NCI-H82 (cell line): Measurements from ENCODE around the gene ENAH.
"Not testable (repeated sequence)": the region's sequence is repeated elsewhere in the genome, so short reads cannot be mapped to it uniquely, and the experiment has no call there.

Source experiments
- DNase-seq: peaks from one replicate; lab custom pipeline; 2025; lab: John Stamatoyannopoulos, UW

The ENAH gene

DNA sequence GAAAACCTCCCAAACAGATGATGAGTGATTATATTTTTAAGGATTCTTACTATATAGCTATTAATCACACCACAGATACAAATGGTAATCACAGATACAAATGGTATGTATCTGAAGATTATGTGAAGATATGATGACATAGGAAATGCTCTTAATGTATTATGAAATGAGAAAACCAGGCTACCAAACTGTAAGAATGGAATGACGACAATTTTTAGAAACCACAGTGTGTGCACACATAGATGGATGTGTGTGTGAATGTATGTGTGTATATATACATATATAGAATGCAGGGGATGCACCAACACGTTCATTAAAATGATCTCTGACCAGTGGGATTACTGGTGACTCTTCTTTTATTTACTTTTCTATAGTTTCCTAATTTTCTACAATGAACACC is 21.5 kb upstream of the ENAH start:
- DNase-seq: no peak

DNA sequence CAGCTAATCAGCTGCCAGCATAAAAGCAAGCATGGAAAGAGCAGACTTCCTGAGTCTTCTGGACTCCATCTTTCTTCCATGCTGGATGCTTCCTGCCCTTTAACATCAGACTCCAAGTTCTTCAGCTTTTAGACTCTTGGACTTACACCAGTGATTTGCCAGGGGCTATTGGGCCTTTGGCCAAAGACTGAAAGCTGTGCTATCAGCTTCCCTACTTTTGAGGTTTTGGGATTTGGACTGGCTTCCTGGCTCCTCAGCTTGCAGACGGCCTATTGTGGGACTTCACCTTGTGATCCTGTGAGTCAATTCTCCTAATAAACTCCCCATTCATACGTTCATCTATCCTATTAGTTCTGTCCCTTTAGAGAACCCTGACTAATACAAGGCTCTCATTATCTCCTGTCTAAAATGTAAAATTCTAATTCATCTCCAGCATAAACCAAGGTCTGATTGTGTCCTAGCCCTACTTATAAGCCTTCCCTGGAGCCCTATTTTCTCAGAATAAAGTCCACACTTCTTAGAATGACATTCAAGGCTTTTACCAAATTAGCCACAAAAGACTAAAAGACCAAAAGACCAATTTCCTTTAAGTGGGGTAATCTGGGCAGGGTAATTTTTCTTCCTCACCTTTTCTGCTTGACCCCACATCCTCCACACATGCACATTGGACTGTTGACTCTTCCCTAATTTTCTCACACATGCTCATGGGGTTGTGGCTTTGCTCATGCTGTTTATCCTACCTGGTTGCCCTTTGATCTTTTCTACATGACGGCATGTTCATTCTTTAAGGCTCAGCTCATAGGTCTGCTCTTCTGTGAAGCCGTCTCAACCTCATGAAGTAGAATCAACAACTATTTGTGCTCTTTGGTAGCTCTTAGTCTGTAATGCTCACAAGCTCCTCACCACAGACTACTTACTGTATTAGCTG is 18.1 kb upstream of the ENAH start:
- DNase-seq: no peak

DNA sequence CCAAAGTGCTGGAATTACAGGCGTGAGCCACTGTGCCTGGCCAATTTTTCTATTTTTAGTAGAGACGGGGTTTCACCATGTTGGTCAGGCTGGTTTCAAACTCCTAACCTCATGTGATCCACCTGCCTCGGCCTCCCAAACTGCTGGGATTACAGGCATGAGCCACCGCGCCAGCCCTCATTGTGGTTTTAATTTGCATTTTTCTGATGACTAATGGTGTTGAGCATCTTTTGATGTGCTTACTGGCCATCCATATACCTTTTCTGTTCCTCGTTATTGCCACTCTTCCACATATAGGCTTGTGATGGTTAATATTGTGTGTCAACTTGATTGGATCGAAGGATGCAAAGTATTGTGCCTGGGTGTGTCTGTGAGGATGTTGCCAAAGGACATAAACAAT is 17.4 kb upstream of the ENAH start:
- DNase-seq: no peak

DNA sequence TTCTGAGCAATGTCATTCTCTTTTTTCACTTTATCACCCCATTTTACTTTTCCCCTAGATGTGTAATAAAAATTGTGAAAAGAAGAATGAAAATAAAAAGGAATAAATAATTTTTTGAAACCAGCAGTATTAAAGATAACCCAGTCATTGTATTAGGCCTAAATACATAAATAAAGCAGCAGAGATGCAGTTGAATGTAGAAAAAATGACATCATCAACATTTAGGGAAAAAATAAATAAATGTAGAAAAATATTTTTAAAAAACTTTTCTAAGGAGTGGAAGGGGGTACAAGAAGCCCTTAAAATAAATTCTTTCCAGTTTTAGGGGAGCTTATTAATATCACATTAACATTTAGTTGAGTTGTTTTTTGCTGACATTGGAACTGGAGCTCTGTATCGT is 15.3 kb upstream of the ENAH start:
- no peak for DNase-seq

DNA sequence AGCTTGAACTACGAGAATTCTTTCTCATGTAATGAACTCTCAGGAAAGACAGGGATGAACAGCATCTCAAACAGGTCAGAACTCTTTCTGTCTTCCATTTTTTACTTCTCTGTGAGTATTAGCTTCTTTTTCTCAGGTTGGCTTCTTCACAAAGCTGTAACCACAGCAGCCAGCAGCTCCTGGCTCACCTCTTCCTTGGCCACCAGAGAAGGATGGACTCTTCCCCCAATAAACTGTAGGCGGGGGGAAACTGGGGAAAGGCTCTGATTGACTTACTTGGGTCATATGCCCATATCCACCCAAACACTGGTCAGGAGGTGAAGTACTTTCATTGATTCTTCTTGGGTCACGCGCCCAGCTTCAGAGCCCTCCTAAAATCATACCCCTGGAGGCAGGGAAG is 14.4 kb upstream of the ENAH start:
- no peak for DNase-seq

DNA sequence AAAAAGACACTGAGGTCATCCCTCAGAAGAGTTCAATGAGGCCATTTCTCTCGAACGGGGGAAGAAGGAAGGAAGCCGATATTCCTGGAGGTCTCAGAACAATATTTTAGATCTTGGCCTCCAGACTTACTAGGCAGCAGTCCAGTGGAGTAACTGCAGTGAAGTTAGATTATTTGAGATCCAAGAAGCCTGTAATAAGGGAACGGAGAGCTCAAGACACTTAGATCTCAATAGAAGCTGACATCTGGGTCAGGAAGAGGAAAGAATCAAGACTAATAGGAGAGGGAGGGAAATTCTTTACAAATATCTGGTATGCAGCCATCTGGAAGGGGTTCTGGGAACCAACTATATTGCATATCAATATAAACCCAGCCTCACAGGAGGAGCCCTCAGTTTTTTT is 13.6 kb upstream of the ENAH start:
- no peak for DNase-seq

DNA sequence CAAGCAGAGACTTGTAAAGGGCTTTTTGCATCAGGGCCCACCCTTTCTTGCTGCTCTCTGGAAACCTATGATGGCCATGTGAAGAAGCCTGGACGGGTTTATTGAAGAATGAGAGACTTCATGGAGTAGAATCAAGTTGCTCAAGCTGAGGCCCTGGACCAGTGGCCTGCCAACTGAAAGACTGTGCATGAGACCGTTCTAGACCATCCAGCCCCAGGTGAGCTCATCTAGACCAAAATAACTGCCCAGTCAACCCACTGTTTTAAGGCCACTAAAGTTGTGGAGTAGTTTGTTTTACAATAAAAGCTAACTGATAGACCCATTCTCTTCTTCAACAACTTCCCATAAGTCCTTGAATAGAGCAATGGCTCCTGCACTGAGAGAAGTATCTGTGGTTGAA is 11.8 kb upstream of the ENAH start:
- no peak for DNase-seq

DNA sequence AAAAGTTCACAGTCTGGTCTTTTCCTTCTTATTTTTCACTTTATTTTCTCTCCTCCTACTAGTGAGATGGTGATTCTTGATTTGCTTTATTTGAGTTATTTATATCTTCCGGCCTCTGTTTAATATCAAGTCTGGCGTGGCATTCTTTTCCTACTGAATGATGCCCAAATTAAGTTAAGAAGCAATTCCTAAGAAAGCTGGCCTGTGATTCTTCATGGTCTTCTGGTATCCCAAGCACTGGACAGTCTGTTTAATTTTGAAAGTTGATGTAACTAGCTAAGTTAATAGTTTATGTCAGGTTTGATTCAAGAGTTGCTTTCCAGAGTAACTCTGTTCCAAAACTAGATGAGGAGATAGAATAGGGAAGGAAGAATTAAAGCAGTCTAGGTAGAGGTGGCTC is 9.2 kb upstream of the ENAH start:
- no peak for DNase-seq

DNA sequence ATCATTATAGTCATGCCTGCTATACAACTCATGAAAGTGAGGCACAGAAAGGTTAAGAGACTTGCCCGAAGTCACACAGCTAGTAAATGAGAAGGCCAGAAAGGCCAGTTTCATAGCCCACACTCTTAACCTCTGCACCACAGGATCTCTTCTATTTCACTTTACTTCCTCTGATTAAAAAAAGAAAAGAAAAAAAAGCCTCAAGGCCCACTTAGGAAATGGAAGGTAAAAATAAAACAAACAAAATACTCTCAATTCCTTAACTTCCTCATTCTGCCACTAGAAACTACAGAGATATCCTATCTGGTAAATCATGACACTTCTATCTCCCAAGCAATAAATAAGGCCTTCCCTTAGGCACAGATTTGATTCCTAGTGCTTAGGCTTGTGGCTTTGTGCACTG is 7.6 kb upstream of the ENAH start:
- no peak for DNase-seq

DNA sequence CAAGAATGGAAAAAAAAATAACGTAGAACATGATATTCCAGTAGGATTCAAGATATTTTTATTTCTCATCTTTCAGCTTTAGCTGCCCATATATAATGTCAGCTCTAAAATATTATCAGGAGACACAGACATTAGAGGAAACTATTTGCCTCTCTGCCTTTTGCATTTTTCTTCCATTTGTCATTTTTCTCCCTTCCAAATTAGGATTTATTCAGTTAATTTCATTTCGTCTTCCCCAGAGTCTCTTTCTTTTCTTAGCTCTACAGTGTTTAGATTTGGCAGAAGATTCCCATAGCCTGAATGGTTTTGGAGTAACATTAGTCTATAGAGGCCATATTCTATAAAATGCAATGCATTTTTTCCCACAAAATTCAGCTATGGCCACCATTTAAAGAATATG is 5.1 kb upstream of the ENAH start:
- no peak for DNase-seq

DNA sequence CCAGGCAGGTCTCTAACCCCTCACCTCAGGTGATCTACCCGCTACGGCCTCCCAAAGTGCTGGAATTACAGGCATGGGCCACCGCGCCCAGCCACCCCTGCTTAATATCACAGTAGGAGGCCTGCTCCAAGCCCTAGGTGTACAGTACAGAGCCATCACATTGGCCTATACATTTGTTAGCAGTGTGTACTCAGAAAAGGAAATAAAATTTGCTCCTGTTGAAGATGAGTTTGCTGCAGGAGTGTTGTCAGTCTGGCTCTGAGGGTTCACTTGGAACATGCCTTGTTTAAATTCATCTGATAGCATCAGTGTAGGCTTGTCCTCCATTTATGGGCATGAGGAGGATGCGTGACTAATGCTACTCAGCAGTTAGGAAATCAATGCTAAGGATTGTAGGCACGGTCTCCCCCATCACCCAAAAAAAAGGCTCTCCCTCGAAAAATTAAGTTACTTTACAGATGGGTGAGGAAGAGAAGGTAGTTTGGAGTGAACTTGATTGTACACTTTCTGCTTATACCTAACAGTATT is 4.6 kb upstream of the ENAH start:
- no peak for DNase-seq

DNA sequence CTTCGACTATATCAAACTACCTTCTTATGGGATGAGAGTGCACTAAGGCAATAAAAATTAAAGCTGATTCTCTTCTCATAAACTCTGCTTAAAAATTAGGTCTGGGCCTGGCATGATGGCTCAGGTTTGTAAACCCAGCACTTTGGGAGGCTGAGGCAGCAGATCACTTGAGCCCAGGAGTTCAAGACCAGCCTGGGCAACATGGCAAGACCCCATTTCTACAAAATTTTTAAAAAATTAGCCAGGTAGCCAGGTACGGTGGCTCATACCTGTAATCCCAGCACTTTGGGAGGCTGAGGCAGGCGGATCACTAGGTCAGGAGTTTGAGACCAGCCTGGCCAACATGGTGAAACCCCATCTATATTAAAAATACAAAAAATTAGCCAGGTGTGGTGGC is 3.3 kb upstream of the ENAH start:
- DNase-seq: not testable (repeated sequence)

DNA sequence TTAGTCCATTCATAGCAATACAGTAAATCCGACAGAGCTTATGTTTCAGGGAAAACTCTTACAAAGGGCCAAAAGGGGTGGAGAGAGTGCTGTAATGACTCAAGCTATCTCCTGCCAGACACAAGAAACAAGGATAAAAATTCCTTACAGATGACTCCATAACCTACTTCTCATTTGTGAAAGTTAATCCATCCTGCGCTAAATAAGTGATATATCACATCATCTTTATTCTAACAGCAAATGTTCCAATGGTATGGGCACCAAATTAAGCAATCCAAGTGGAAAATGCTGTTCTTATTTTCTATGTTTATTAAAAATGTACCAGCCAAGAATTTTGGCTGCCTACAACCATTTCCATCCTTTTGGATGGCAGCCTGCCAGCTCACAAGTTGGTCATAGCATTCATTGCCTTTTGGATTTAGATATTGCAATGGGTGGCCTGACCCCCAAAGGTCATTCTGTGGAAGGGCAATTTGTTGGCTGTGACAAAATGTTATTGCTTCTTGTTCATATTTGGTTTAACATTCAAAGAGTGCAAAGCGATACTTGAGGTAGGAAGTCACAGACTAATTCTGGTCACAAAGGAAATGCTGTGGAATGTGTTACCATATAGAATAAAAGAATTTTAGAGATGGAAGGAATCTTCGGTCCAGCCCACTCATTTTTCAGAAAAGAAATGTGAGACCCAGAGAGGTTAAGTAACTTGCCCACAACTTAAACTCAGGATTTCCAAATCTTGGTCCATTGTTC is 2.8 kb upstream of the ENAH start:
- DNase-seq: peak; percentile 34

DNA sequence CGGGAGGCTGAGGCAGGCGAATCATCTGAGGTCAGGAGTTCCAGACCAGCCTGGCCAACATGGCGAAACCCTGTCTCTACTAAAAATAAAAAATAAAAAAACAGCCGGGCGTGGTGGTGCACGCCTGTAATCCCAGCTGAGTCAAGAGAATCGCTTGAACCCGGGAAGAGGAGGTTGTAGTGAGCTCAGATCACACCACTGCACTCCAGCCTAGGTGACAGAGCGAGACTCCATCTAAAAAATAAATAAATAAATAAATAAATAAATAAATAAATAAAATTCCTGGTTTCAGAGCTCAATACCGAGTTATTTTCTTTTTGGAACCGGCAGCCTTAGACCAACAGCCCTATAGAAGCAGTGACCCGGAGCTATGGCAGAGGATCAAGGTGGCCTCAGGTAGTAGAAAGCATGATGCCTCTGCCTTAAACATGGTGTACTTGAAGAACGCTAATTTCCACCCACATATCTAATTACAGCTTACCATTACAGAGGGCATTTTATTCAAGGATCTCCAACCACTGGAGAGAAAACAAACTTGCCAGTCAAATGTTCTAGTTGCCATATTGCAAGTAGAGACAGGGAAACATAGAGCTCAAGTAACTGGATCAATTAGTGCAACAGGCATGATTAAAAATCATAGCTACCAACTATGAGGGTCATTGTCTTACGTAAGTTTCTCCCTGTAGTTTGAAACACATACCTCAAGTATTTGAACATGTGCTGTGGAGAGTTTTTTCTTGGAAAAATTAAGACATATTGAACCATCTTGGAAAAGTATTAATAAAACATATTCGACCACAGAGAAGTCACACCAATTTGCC is 2.0 kb upstream of the ENAH start:
- DNase-seq: no peak

DNA sequence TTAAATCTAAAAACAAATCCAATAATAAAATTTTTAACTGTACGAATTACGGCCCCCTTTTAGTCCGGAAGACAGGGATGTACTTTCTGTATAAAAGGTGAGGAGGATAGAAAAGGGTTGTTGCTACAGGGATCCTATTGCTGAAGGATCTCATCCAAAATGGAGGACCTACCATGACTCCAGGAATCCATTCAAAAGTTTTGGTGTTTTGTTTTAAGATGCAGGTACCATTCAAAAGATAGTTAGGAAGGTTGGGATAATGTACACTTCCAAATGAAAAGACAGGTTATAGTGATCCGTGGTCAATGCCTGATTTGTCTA is 1.3 kb upstream of the ENAH start:
- no peak for DNase-seq

DNA sequence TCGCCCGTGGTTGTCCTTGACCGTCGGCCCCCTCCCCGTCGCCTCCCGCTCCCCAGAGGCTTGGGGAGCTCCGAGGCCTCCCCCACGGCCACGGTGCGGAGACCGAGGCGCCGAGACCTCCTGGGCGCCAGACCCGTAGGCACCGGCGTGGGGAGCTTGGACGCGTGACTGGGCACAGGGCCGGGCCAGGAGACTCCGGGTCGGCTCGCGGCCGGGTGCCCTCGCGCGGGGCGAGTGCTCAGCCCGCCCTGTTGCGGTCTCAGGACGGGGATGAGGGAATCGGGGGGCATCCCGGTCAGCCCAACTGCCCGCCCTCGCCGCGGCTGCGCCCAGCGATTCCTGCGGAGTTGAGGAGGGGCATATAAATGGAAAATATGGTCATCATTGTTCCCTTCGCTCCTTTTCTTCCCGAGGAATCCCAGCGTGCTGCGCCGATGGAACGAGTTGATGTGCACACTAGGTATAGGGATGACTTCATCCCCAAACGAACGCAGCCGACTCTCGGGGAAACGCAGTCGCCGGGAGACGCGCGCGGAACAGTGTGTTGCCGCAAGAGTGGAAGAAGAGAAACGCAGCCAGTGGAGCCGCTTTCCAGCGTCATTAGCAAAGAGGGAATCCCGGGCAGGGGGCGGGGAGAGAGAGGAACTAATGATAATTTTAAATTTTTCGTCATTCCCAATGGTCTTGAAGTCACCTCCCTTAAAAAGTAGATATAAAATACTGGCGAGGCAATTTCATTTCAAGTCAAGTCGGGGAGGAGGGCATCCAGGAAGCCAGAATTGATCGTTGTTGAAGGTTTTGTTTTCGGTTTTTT is 747 bp upstream of the ENAH start:
- DNase-seq: peak; percentile 81

DNA sequence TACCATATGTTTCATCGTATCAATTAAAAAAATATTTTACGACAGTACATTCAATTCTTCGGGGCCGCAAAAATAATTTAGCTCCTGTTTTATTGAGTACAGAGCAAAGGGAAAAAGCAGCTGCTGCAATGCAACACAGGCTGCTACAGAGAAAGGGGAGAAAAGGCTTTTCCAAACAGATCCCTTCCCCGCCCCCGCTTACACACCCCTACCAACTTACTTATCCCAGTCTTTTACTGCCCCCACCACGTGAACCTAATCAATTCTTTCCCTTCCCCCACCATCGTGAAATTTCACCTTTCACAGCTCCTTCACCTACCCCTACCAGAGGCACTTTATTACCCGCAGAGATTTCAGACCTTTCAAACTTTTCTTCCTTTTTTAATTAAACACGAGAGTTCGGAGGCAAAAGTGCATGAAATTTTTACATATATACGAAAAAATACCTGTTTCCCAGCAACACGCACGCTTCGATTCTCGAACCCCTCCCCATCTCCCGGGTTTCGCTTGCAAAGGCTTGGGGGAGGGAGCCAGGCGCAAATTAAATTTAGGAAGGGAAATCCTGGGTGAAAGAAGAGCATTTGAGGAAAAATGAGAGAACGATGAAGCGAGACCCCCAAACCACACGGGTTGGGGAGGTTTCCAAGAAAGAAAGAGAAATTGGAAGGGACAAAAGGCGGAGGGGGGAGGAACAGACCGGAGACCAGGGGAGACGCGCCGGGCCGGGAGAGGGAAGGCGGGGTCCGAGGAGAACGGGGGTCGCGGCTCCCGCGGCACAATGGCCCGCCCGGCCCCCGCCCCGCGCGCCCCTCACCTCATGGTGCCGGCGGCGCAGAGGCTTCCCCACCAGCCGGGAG is 823 bp downstream of the ENAH start:
- DNase-seq: peak; percentile 96

DNA sequence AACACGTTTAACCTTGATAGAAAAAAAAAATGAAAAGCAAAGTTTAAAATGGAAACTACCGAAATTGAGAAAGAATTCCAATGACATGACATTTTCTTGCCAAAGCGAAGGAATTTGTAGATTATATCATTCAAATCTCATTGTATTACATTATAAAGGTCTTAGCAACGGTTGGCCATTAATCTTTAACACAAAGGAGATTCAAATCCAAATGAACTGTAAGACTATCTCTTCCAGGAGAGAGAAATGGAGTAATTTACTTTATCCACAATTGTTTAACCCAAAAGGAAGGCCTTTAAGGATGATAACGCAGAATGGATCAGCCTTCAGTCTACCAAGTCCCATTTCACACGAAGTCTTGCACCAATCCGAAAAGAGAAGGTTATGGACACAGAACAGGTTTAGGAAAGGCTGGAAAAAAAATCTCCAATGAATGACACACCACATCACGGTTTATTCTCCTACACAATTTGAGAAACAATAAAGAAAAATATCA is 1.5 kb downstream of the ENAH start:
- peak; percentile 65 for DNase-seq

DNA sequence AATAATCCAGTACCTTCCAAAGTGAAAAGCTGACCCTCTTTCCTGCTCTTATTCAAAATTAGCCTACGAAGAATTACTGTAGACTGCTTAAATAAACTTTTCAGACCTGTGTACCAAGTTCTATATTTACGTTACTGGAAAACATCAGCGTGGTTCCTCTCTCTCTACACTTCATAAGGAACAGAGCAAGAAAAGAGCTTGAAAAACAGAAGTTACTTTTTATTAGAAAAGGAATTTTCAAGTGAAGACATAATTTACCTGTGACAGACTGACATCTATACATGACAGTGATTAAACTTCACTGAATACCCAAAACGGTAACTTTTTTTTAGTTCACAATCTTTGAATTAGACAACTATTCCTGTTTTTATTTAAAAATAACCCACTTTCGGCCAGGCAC is 2.7 kb downstream of the ENAH start:
- DNase-seq: no peak

DNA sequence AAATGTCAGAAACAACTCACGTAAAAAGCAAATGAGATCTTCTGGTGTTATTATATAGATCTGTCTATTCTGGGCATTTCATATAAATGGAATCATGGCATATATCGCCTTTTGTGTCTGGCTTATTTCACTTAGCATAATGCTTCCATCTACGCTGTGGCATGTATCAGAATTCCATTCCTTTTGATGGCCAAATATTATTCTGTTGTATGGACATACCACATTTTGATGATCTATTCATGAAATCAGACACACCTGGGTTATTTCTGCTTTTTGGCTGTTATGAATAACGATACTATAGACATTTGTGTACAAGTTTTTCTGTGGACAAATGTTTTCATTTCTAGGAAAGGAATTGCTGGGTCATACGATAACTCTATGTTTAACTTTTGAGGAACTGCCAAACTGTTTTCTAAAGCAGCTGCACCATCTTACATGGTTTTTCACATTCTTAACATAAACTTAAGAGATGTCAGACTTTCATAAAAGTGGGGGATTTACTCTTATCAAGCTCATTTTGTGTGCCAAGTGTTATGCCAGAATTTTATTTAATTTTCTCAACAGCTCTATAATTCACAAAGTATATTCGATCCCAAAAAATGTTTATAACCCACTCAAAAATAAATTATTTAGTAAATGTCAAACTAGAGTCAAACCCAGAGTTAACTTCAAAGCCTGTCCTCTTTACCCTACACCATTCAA is 7.6 kb downstream of the ENAH start:
- no peak for DNase-seq
